Measurements from ENCODE around the gene OR52K2.
"Not testable (repeated sequence)": the region's sequence is repeated elsewhere in the genome, so short reads cannot be mapped to it uniquely, and the experiment has no call there.

GRCh38 chr11:4491405-4491804 lies 42.3 kb downstream of the OR52K2 start:
- TF ChIP-seq CTCF (conservative IDR thresholded peaks at IDR 0.05 in 1 of 2, IDR thresholded peaks at IDR 0.05 in 1 of 2; ENCODE audit: extremely low read depth in 1 of 2, insufficient read depth in 1 of 2, low read depth in 1 of 2, low read length in 2 of 2); EZH2 (IDR thresholded peaks at IDR 0.05; ENCODE audit: borderline replicate concordance, low read length): not testable (repeated sequence)
